Neuronal stem cell (in vitro differentiated cells): ENCODE results near the gene ACOXL.

Experiments used
- DNase-seq: peaks from one replicate; pipeline ENCODE4 v3.0.0-alpha.2; 2013; ENCODE audit warnings: low spot score
- H2AFZ ChIP-seq: one replicate; pipeline ENCODE4 v1.6.1; 2013; ENCODE audit warnings: mild to moderate bottlenecking, low read length, inconsistent platforms
- H2AK5ac ChIP-seq: 2 replicates; pipeline ENCODE4 v1.6.1; 2013; ENCODE audit warnings: low read depth, mild to moderate bottlenecking, inconsistent platforms, low read length, moderate library complexity, mixed read lengths
- H2BK120ac ChIP-seq: 2 replicates; pipeline ENCODE4 v1.6.1; 2013; ENCODE audit warnings: low read depth, mild to moderate bottlenecking, inconsistent platforms, low read length, moderate library complexity, mixed read lengths
- H2BK12ac ChIP-seq: one replicate; pipeline ENCODE4 v1.6.1; 2013; ENCODE audit warnings: low read length, inconsistent platforms
- H2BK15ac ChIP-seq: 2 replicates; pipeline ENCODE4 v1.6.1; 2013; ENCODE audit warnings: mild to moderate bottlenecking, low read length, inconsistent platforms, mixed read lengths
- H2BK5ac ChIP-seq: one replicate; pipeline ENCODE4 v1.6.1; 2013; ENCODE audit warnings: inconsistent platforms, mild to moderate bottlenecking, low read length, moderate library complexity
- H3K14ac ChIP-seq: one replicate; pipeline ENCODE4 v1.6.1; 2013; ENCODE audit warnings: low read length, inconsistent platforms
- H3K18ac ChIP-seq: 2 replicates; pipeline ENCODE4 v1.6.1; 2013; ENCODE audit warnings: low read length, inconsistent platforms
- H3K23ac ChIP-seq: 2 replicates; pipeline ENCODE4 v1.6.1; 2013; ENCODE audit warnings: low read depth, mild to moderate bottlenecking, mixed read lengths, low read length, inconsistent platforms; ENCODE audit not compliant: poor library complexity
- H3K27ac ChIP-seq: replicated peaks from 3 replicates; pipeline ENCODE4 v1.5.1; 2013; ENCODE audit warnings: low read length, inconsistent platforms
- H3K27me3 ChIP-seq, 3 experiments: 2 replicates each; pipeline ENCODE4 v1.6.1; 2013; ENCODE audit warnings: low read length in 3 of 3, mild to moderate bottlenecking in 2 of 3, inconsistent platforms in 1 of 3, low read depth in 1 of 3, mixed read lengths in 1 of 3, moderate library complexity in 1 of 3; ENCODE audit not compliant: control insufficient read depth in 3 of 3, insufficient read depth in 3 of 3
- H3K36me3 ChIP-seq, 2 donors: replicated peaks in 1 of 2; 2 replicates each; pipeline ENCODE4 v1.6.1; 2013; ENCODE audit warnings: low read length in 2 of 2; ENCODE audit not compliant: control insufficient read depth in 2 of 2, insufficient read depth in 2 of 2
- H3K4ac ChIP-seq: 2 replicates; pipeline ENCODE4 v1.6.1; 2013; ENCODE audit warnings: inconsistent platforms, mild to moderate bottlenecking, low read length, moderate library complexity
- H3K4me1 ChIP-seq, 2 donors: 1 replicate in 1 of 2; 2 replicates in 1 of 2; pipeline ENCODE4 v1.6.1; 2013; ENCODE audit warnings: low read length in 2 of 2, low read depth in 1 of 2; ENCODE audit not compliant: control insufficient read depth in 2 of 2, insufficient read depth in 1 of 2
- H3K4me2 ChIP-seq: one replicate; pipeline ENCODE4 v1.6.1; 2013; ENCODE audit warnings: mild to moderate bottlenecking, low read length, inconsistent platforms; ENCODE audit not compliant: insufficient read depth, poor library complexity, severe bottlenecking
- H3K4me3 ChIP-seq, 2 donors: 2 replicates each; pipeline ENCODE4 v1.5.1; 2013; ENCODE audit warnings: low read length in 2 of 2, mild to moderate bottlenecking in 2 of 2, inconsistent platforms in 1 of 2, moderate library complexity in 1 of 2
- H3K79me1 ChIP-seq: one replicate; pipeline ENCODE4 v1.6.1; 2013; ENCODE audit warnings: low read depth, mild to moderate bottlenecking, inconsistent platforms, low read length, moderate library complexity
- H3K9ac ChIP-seq: one replicate; pipeline ENCODE4 v1.6.1; 2013; ENCODE audit warnings: mild to moderate bottlenecking, low read depth, low read length, inconsistent platforms; ENCODE audit not compliant: poor library complexity
- H3K9me3 ChIP-seq, 2 donors: replicated peaks in 1 of 2; 2 replicates each; pipeline versions ENCODE3 to v1.6.1; 2013; ENCODE audit warnings: low read length in 2 of 2, mild to moderate bottlenecking in 2 of 2, inconsistent platforms in 1 of 2, low read depth in 1 of 2, mixed read lengths in 1 of 2, moderate library complexity in 1 of 2; ENCODE audit not compliant: control insufficient read depth in 2 of 2, insufficient read depth in 1 of 2
- H4K8ac ChIP-seq: one replicate; pipeline ENCODE4 v1.6.1; 2013; ENCODE audit warnings: low read depth, mild to moderate bottlenecking, inconsistent platforms, low read length, moderate library complexity
- H4K91ac ChIP-seq: one replicate; pipeline ENCODE4 v1.6.1; 2013; ENCODE audit warnings: low read length, low read depth, mild to moderate bottlenecking, inconsistent platforms; ENCODE audit not compliant: poor library complexity
- WGBS, 2 donors: extraction: QIAGEN DNeasy Blood & Tissue Kit; methylation state at CpG; one replicate each; pipeline ENCODE4 v1.1.7; 2013; ENCODE audit warnings: missing lambda C conversion rate in 2 of 2, mixed read lengths in 1 of 2; ENCODE audit not compliant: insufficient read length in 2 of 2, insufficient replicate concordance in 1 of 2; ENCODE audit errors: extremely low coverage in 2 of 2; 5-methylcytosine and 5-hydroxymethylcytosine counted together

The ACOXL gene

DNA sequence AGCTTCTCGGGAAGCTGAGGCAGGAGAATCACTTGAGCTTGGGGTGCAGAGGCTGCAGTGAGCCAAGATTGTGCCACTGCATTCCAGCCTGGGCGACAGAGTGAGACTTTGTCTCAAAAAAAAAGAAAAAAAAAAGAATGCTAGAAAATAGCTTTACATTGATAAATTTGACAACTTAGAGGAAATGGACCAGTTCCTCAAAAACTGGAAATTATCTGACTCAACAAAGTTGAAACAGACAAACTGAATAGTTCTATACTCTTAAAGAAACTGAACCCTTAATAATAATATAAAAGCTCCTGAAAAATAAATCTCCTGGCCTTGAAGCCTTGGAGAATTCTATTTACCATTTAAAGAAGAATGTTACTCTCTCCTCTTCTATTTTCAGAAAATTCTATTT, 237.3 kb downstream of the ACOXL start:
- Histone ChIP-seq H2BK120ac (no peak overlapping the region), H3K4ac (no peak overlapping the region), H4K8ac (no peak overlapping the region), H4K91ac (no peak overlapping the region), H2AK5ac (no peak overlapping the region), H3K9ac (no peak overlapping the region), H2BK12ac (no peak overlapping the region), H3K36me3 (no peaks in the 10 kb centered on the region), H3K23ac (no peak overlapping the region), H3K27me3 (peaks cover 0 to 2% (median 0%) of the 10 kb centered on the region in 3 experiments), H2AFZ (no peak overlapping the region), H2BK5ac (no peak overlapping the region), H3K27ac (no peak overlapping the region), H3K14ac (no peak overlapping the region), H3K18ac (no peak overlapping the region), H3K4me2 (no peak overlapping the region), H2BK15ac (no peak overlapping the region), H3K79me1 (no peaks in the 10 kb centered on the region), H3K4me1 (peaks cover 0 to 5% of the 10 kb centered on the region in 2 donors), H3K4me3 (no peak overlapping the region), H3K9me3 (peaks cover 0 to 2% of the 10 kb centered on the region in 2 donors)
- no peak for DNase-seq
- WGBS, 2 donors, result no CpG with 5 or more reads among the region's 2 CpGs

- H3K36me3 ChIP-seq, result no peaks in the 10 kb centered on the region
- no peak overlapping the region for H3K4me2 ChIP-seq
- H3K4me1 ChIP-seq, result peaks cover 0 to 7% of the 10 kb centered on the region in 2 donors
- H2AFZ ChIP-seq, result no peak overlapping the region
- H4K91ac ChIP-seq, result no peak overlapping the region
- H3K23ac ChIP-seq, result no peak overlapping the region
- H2BK5ac ChIP-seq, result no peak overlapping the region
- H3K27me3 ChIP-seq, result peaks cover 0 to 2% (median 0%) of the 10 kb centered on the region in 3 experiments
- H3K9ac ChIP-seq, result no peak overlapping the region
- no peak overlapping the region for H3K27ac ChIP-seq
- H3K4ac ChIP-seq, result no peak overlapping the region
- H3K14ac ChIP-seq, result no peak overlapping the region
- H3K79me1 ChIP-seq, result no peaks in the 10 kb centered on the region
- no peak overlapping the region for H3K4me3 ChIP-seq
- no CpG with 5 or more reads among the region's 2 CpGs for WGBS, 2 donors
- no peak overlapping the region for H4K8ac ChIP-seq
- H2BK120ac ChIP-seq, result no peak overlapping the region
- no peak for DNase-seq
- no peak overlapping the region for H2BK15ac ChIP-seq
- no peak overlapping the region for H2BK12ac ChIP-seq
- no peak overlapping the region for H2AK5ac ChIP-seq
- H3K9me3 ChIP-seq, result peaks cover 0 to 2% of the 10 kb centered on the region in 2 donors
- H3K18ac ChIP-seq, result no peak overlapping the region
Measured at GRCh38 chr2:110970201-110970600, 237.8 kb downstream of the ACOXL start.

- peaks cover 0 to 7% of the 10 kb centered on the region in 2 donors for H3K4me1 ChIP-seq
- peak overlapping the region; percentile 83 for H4K8ac ChIP-seq
- H2BK12ac ChIP-seq, result no peak overlapping the region
- WGBS, 2 donors, result no CpG with 5 or more reads among the region's 2 CpGs
- no peak overlapping the region for H3K14ac ChIP-seq
- H3K27me3 ChIP-seq, result peaks cover 0 to 2% (median 0%) of the 10 kb centered on the region in 3 experiments
- H2BK15ac ChIP-seq, result no peak overlapping the region
- no peak overlapping the region for H3K18ac ChIP-seq
- no peak for DNase-seq
- H2BK120ac ChIP-seq, result no peak overlapping the region
- no peak overlapping the region for H2AFZ ChIP-seq
- no peak overlapping the region for H3K4ac ChIP-seq
- no peaks in the 10 kb centered on the region for H3K36me3 ChIP-seq
- no peak overlapping the region for H3K4me3 ChIP-seq
- H3K4me2 ChIP-seq, result no peak overlapping the region
- H3K9me3 ChIP-seq, result peaks cover 0 to 2% of the 10 kb centered on the region in 2 donors
- no peak overlapping the region for H2BK5ac ChIP-seq
- H2AK5ac ChIP-seq, result no peak overlapping the region
- no peaks in the 10 kb centered on the region for H3K79me1 ChIP-seq
- H3K23ac ChIP-seq, result no peak overlapping the region
- no peak overlapping the region for H4K91ac ChIP-seq
- H3K27ac ChIP-seq, result no peak overlapping the region
- H3K9ac ChIP-seq, result no peak overlapping the region
Measured at GRCh38 chr2:110971811-110972210, 239.4 kb downstream of the ACOXL start.

GRCh38 chr2:110973262-110973661, 240.9 kb downstream of the ACOXL start:
- Histone ChIP-seq H3K36me3 (no peaks in the 10 kb centered on the region), H3K4ac (no peak overlapping the region), H3K23ac (no peak overlapping the region), H2BK5ac (no peak overlapping the region), H3K14ac (no peak overlapping the region), H3K4me3 (no peak overlapping the region), H3K27ac (no peak overlapping the region), H3K4me1 (peaks cover 0 to 7% of the 10 kb centered on the region in 2 donors), H2AK5ac (no peak overlapping the region), H4K8ac (no peak overlapping the region), H3K4me2 (no peak overlapping the region), H2BK120ac (no peak overlapping the region), H2AFZ (no peak overlapping the region), H3K9ac (no peak overlapping the region), H3K79me1 (no peaks in the 10 kb centered on the region), H2BK15ac (no peak overlapping the region), H4K91ac (no peak overlapping the region), H2BK12ac (no peak overlapping the region), H3K9me3 (peaks cover 0 to 2% of the 10 kb centered on the region in 2 donors), H3K27me3 (peaks cover 0 to 9% (median 0%) of the 10 kb centered on the region in 3 experiments), H3K18ac (no peak overlapping the region)
- WGBS, 2 donors, result no CpG with 5 or more reads among the region's 2 CpGs
- DNase-seq, result no peak
